ENCODE measurements around the gene ORM2.

DNA sequence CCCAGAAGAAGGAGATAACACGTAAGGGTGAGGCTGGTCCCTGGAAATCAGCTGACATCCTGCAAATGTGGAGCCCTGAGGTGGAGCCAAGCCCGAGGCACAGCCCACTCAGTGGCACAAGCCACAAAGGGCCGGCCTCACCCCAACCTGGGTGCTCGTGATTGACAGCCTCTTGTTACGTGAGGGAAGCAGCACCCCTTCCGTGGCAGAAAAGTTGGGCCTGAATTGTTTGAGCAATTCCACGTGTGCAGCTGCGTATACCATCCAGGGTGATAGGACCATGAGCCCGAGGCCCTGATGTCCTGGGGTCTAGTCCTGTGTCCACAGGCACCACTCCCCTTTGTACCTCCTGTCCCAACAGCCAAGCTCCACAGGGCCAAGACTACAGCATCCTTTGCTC lies 4.8 kb downstream of the ORM2 start:
- TF ChIP-seq POLR2A (IDR thresholded peaks at IDR 0.05) (no peak), POLR2AphosphoS5 (IDR thresholded peaks at IDR 0.05) (no peak)
- TF ChIP-seq, protein P1, sequence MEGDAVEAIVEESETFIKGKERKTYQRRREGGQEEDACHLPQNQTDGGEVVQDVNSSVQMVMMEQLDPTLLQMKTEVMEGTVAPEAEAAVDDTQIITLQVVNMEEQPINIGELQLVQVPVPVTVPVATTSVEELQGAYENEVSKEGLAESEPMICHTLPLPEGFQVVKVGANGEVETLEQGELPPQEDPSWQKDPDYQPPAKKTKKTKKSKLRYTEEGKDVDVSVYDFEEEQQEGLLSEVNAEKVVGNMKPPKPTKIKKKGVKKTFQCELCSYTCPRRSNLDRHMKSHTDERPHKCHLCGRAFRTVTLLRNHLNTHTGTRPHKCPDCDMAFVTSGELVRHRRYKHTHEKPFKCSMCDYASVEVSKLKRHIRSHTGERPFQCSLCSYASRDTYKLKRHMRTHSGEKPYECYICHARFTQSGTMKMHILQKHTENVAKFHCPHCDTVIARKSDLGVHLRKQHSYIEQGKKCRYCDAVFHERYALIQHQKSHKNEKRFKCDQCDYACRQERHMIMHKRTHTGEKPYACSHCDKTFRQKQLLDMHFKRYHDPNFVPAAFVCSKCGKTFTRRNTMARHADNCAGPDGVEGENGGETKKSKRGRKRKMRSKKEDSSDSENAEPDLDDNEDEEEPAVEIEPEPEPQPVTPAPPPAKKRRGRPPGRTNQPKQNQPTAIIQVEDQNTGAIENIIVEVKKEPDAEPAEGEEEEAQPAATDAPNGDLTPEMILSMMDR (IDR thresholded peaks at IDR 0.05) = no peak
